HG02840 (cell line): ENCODE results near the gene TICAM1.
"Not testable (repeated sequence)": the region's sequence is repeated elsewhere in the genome, so short reads cannot be mapped to it uniquely, and the experiment has no call there.

Source experiments
- ATAC-seq: cut with Tn5 transposase; IDR thresholded peaks from one replicate; pipeline ENCODE4 v1.9.1; 2021; ENCODE audit warnings: mild to moderate bottlenecking, moderate library complexity, moderate number of reproducible peaks; ENCODE audit not compliant: unreplicated experiment, low FRiP score

Gene TICAM1

GRCh38 chr19:4807188-4807587, 24.3 kb downstream of the TICAM1 start:
- no peak for ATAC-seq

GRCh38 chr19:4806384-4806783, 25.1 kb downstream of the TICAM1 start:
- no peak for ATAC-seq

GRCh38 chr19:4805140-4805539, 26.4 kb downstream of the TICAM1 start:
- not testable (repeated sequence) for ATAC-seq

GRCh38 chr19:4803736-4804695, 27.5 kb downstream of the TICAM1 start:
- no peak for ATAC-seq

GRCh38 chr19:4802711-4803110, 28.8 kb downstream of the TICAM1 start:
- ATAC-seq: no peak

GRCh38 chr19:4801085-4801619, 30.4 kb downstream of the TICAM1 start:
- no peak for ATAC-seq

- ATAC-seq: no peak
Observed at GRCh38 chr19:4800591-4801081, 30.9 kb downstream of the TICAM1 start.

- ATAC-seq: no peak
Observed at GRCh38 chr19:4795400-4795799, 36.1 kb downstream of the TICAM1 start.

- ATAC-seq: no peak
Observed at GRCh38 chr19:4794971-4795370, 36.5 kb downstream of the TICAM1 start.

- not testable (repeated sequence) for ATAC-seq
Observed at GRCh38 chr19:4793278-4793677, 38.2 kb downstream of the TICAM1 start.

- ATAC-seq: not testable (repeated sequence)
Observed at GRCh38 chr19:4792866-4793195, 38.7 kb downstream of the TICAM1 start.

GRCh38 chr19:4792019-4792865, 39.3 kb downstream of the TICAM1 start:
- not testable (repeated sequence) for ATAC-seq

- ATAC-seq: peak; percentile 96
Observed at GRCh38 chr19:4791183-4792018, 40.1 kb downstream of the TICAM1 start, which contains the start of gene FEM1A. TSS of gene FEM1A (plus strand) at chr19:4791734. CDS start at chr19:4791855, 121 bp downstream.

- not testable (repeated sequence) for ATAC-seq
Observed at GRCh38 chr19:4786412-4787016, 45.0 kb downstream of the TICAM1 start.

GRCh38 chr19:4781801-4782200, 49.7 kb downstream of the TICAM1 start:
- no peak for ATAC-seq

- no peak for ATAC-seq
Observed at GRCh38 chr19:4780860-4781259, 50.7 kb downstream of the TICAM1 start.

- ATAC-seq: not testable (repeated sequence)
Observed at GRCh38 chr19:4778124-4778523, 53.4 kb downstream of the TICAM1 start.

- no peak for ATAC-seq
Observed at GRCh38 chr19:4776436-4777211, 54.9 kb downstream of the TICAM1 start.
